Hepatocyte (in vitro differentiated cells): ENCODE results near the gene ERG.

Source experiments
- EZH2phosphoT487 ChIP-seq: fragments of 200-600 bp; sonication (generic); IDR thresholded peaks from one replicate; pipeline ENCODE4 v1.6.1; 2018; ENCODE audit warnings: antibody characterized with exemption, mild to moderate bottlenecking, low read depth, moderate library complexity; ENCODE audit not compliant: unreplicated experiment, severe bottlenecking
- TF ChIP-seq, protein P1 (sequence below): fragments of 200-600 bp; sonication (generic); IDR thresholded peaks from 2 replicates; pipeline ENCODE4 v1.5.1; 2016; ENCODE audit warnings: antibody characterized with exemption, mild to moderate bottlenecking; ENCODE audit not compliant: poor library complexity

DNA sequence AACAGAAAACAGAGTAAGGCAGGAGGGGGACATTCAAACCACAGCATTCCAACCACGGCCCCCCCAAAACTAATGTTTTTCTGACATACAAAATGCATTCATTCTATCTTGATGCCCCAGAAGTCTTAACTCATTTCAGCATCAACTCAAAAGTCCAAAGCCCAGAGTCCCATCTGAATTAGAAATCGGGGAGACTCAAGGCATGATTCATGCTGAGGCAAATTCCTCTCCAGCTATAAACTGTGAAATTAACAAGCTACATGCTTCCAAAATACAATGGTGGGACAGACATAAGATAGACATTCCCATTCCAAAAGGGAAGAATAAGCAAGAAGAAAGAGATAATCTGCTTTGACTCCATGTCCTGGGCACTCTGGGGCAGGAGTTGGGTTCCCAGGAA, 167.6 kb downstream of the ERG start:
- TF ChIP-seq, protein P1, sequence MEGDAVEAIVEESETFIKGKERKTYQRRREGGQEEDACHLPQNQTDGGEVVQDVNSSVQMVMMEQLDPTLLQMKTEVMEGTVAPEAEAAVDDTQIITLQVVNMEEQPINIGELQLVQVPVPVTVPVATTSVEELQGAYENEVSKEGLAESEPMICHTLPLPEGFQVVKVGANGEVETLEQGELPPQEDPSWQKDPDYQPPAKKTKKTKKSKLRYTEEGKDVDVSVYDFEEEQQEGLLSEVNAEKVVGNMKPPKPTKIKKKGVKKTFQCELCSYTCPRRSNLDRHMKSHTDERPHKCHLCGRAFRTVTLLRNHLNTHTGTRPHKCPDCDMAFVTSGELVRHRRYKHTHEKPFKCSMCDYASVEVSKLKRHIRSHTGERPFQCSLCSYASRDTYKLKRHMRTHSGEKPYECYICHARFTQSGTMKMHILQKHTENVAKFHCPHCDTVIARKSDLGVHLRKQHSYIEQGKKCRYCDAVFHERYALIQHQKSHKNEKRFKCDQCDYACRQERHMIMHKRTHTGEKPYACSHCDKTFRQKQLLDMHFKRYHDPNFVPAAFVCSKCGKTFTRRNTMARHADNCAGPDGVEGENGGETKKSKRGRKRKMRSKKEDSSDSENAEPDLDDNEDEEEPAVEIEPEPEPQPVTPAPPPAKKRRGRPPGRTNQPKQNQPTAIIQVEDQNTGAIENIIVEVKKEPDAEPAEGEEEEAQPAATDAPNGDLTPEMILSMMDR: no peak
- TF ChIP-seq EZH2phosphoT487: no peak
